Prostate gland (tissue), 2 donors: ENCODE data around the gene NTM.

Experiments
- POLR2AphosphoS5 ChIP-seq: sonication (generic); formaldehyde crosslinking; IDR thresholded peaks from one replicate; pipeline ENCODE4 v1.6.1; 2017; ENCODE audit warnings: antibody characterized with exemption
- TF ChIP-seq, protein P1 (sequence below), 4 experiments: fragments of 200-600 bp in 2 of 4; fragments of 450-650 bp in 2 of 4; sonication (generic) in 2 of 4; IDR thresholded peaks; 1 replicate in 3 of 4; 2 replicates in 1 of 4; pipeline ENCODE4 v1.5.1; 2016 to 2019; ENCODE audit warnings: antibody characterized with exemption in 4 of 4, mild to moderate bottlenecking in 2 of 4, moderate library complexity in 2 of 4

DNA sequence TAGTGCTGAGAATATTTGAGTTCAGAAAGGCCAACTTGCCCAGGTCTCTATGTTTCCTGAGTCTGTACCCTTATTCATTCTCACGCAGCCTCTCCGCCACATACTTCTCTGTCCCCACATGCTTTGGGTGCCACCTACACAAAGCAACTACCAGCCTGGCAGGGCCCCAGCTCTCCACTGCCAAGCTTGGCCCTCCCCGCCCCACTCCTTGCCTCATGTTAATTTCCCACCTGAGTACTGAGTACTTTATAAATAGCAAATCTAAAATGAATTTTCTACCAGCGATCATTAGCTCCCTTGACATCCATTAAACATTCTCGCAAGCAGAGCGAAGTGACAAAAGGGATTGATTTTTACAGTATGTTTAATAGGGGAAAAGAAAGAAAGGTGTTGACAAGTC lies 20.8 kb downstream of the NTM start:
- TF ChIP-seq, protein P1, sequence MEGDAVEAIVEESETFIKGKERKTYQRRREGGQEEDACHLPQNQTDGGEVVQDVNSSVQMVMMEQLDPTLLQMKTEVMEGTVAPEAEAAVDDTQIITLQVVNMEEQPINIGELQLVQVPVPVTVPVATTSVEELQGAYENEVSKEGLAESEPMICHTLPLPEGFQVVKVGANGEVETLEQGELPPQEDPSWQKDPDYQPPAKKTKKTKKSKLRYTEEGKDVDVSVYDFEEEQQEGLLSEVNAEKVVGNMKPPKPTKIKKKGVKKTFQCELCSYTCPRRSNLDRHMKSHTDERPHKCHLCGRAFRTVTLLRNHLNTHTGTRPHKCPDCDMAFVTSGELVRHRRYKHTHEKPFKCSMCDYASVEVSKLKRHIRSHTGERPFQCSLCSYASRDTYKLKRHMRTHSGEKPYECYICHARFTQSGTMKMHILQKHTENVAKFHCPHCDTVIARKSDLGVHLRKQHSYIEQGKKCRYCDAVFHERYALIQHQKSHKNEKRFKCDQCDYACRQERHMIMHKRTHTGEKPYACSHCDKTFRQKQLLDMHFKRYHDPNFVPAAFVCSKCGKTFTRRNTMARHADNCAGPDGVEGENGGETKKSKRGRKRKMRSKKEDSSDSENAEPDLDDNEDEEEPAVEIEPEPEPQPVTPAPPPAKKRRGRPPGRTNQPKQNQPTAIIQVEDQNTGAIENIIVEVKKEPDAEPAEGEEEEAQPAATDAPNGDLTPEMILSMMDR (IDR thresholded peaks at IDR 0.05), result no peak
- no peak for TF ChIP-seq POLR2AphosphoS5
